Measurements from ENCODE around the gene FITM1. TPM values are rescaled to one million over a fixed set of nuclear protein-coding genes. Genes with fewer than 3 reads are reported as not detected.
A peak's percentile ranks its signal among the peaks of the same experiment; 100 is the strongest.

The FITM1 gene
- total RNA-seq, 1 donor from 2014 or later = 0.76 TPM

DNA sequence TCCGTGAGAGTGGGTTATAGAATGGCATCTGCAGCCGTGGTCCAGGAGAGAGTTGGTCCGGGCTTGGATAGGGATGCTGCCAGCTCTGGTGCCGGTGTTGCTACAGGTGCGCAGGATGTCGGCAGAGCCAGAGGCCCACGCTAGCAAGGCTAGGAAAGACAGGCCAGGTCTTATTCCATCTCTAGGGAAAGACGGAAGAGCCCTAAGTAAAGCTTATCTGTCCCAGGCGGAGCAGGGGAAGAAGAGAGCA is 5.0 kb downstream of the FITM1 start:
- DNase-seq (ENCODE audit: low spot score) (no peak), ATAC-seq (peak; percentile 0)
- intact Hi-C loops (cut with DNase I) = no loop called here

DNA sequence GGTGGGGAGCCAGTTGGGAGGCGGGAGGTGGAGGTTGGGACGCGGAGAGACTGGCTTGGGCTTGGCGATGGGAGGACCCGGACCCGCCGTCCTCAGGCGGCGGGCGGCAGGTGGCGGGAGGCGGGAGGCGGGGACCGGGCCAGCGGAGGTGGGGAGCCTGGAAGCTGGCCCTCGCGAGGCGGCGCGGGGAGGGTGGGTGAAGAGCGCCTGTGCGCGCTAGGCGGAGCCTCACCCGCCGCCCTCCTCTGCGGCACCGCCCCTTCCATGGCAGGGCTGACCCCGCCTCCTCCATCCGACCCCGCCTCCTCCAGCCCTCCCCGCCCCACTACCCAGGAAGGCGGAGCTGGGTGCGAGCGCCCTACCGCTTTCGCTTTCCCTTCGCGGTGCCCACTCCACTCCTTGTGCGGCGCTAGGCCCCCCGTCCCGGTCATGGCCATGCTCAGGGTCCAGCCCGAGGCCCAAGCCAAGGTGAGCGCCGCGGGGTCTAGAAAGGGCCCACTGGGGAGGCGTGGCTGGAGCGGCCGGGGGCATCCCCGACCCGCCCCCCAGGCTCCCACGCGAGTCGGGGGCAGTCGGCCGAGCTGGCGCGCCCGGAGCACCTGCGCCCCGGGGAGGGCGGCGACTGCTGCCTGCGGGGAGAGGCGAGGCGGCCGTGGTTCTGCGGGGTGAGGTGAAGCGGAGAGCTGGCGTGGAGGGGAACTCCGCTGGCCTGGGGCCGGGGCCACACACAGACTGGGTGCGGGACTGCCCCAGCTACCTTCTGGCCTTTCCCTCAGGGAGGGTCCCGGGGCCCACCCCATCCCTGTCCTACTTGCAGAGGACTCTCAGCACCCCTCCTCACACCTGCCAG is 5.6 kb downstream of the FITM1 start, which contains the start of gene PSME1:
Gene PSME1, plus strand, starts transcription at position 361 of the 850 bp plus-strand sequence. Its CDS starts 69 bp downstream, at position 430.
- ATAC-seq (peak; percentile 98), DNase-seq (ENCODE audit: low spot score) (peak; percentile 96)
- intact Hi-C loops (cut with DNase I) = no loop called here

DNA sequence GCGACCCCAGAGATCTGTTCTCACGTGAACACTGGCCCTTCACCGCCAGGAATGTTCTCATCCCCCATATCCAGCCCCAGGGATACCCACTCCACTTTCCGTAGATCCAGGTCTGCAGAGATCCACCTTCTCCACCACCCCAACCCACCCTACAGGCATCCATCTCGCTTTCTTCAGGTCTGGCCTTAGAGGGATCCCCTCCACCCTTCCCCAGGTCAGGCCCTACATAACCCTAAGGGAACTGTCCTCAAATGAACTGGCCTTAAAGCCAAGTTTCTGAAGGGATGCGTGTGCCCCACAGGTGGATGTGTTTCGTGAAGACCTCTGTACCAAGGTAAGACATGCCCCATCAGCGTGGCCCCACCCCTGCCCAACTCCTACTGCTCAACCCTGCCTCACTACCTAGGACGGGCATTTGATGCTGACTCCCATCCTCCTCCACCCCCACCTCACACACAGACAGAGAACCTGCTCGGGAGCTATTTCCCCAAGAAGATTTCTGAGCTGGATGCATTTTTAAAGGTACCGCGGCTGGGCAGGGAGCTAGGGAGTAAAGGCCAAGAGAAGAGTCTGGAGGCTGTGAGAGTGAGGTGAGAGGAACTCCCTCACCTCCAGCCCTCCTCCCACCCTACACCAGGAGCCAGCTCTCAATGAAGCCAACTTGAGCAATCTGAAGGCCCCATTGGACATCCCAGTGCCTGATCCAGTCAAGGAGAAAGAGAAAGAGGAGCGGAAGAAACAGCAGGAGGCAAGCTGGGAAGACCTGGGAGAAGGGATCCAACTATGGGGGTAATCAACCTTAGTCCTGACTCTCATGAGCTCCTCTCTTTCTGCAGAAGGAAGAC is 6.4 kb downstream of the FITM1 start:
- intact Hi-C loops (cut with DNase I) = no loop called here
- DNase-seq (ENCODE audit: low spot score) (no peak), ATAC-seq (no peak)

DNA sequence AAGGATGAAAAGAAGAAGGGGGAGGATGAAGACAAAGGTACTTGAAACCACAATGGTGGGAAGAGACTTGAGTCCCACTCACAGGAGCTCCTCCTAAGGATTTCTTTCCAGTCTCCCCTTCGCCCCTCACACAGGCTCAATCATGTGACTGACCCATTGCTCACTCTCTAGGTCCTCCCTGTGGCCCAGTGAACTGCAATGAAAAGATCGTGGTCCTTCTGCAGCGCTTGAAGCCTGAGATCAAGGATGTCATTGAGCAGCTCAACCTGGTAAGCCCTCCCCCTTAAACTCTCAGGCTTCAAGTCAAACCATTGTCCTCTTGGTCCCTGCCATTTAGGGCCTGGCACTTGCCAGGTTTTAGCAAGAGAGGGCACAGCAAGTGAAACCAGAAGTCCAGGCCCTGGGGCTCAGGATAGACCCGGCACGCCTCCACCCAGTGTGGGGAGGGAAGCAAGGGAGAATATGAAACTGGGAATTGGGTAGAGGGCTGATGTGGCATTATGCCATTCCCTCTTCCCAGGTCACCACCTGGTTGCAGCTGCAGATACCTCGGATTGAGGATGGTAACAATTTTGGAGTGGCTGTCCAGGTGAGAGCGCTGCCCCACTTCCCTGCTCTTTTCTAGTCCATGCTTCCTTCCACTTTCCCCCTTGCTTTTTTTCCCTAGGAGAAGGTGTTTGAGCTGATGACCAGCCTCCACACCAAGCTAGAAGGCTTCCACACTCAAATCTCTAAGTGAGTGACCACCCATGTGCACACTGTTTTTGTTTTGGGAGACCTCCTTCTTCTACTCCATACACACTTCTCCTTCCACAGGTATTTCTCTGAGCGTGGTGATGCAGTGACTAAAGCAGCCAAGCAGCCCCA is 7.3 kb downstream of the FITM1 start:
- intact Hi-C loops (cut with DNase I) = no loop called here
- no peak for DNase-seq (ENCODE audit: low spot score)
- no peak for ATAC-seq

DNA sequence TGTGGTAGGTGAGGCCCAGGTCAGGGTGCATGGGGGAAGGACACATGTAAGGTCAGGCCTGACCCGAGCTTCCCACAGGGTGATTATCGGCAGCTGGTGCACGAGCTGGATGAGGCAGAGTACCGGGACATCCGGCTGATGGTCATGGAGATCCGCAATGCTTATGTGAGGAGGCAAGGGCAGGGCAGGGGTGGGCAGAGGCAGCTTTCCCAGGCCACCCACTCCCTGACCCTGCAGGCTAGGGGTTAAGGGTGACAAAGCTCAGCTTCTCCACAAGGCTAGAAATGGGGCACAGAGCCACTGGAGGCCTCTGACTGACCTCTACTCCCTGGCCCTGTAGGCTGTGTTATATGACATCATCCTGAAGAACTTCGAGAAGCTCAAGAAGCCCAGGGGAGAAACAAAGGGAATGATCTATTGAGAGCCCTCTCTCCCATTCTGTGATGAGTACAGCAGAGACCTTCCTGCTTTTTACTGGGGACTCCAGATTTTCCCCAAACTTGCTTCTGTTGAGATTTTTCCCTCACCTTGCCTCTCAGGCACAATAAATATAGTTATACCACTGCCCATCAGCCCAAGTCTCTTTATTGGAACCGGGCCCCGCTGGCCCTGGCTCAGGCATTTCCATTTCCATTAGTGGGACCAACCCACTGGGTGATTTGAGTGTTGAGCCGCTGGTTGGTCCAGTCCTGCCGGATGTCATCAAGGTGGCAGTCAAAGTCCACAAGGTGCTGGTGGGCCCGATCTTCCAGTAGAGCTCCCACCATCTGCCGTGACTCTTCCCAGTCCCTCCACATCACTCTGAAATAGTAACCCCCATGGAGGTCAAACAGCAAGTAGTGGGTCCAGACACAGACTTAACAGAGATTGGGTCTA is 8.2 kb downstream of the FITM1 start:
- DNase-seq (ENCODE audit: low spot score) = no peak
- no peak for ATAC-seq
- intact Hi-C loops (cut with DNase I) = no loop called here

DNA sequence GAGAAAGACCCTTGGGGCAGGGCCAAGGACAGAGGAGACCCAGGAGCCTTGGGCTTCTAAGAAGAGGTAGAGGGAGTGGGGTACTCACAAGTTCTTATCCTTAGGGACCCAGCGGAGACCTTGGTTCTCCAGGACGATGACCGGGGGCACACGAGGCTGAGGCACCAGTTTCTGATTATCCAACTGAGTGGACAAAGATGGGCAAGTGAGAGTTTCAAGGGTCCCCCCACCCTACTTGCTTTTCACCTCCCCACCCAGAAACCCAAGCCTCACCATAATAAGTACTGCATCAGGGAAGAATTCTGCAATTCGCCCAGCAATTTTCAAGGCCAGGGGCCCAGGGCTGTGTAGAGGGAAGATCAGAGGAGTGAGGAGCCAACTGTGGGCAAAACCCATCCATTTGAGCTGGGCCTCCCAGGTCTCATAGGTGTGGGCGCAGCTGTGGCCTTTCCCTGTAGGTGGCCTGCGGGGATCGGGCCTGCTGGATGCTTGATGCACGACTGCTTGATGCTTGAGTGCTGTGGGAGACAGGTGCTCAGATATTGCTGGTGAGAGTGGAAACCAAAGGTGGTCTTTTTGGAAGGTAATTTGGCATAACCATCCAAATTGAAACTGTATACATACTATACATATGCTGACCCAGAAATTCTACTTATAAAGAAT is 8.9 kb downstream of the FITM1 start:
- intact Hi-C loops (cut with DNase I) = no loop called here
- no peak for ATAC-seq
- DNase-seq (ENCODE audit: low spot score) = no peak

DNA sequence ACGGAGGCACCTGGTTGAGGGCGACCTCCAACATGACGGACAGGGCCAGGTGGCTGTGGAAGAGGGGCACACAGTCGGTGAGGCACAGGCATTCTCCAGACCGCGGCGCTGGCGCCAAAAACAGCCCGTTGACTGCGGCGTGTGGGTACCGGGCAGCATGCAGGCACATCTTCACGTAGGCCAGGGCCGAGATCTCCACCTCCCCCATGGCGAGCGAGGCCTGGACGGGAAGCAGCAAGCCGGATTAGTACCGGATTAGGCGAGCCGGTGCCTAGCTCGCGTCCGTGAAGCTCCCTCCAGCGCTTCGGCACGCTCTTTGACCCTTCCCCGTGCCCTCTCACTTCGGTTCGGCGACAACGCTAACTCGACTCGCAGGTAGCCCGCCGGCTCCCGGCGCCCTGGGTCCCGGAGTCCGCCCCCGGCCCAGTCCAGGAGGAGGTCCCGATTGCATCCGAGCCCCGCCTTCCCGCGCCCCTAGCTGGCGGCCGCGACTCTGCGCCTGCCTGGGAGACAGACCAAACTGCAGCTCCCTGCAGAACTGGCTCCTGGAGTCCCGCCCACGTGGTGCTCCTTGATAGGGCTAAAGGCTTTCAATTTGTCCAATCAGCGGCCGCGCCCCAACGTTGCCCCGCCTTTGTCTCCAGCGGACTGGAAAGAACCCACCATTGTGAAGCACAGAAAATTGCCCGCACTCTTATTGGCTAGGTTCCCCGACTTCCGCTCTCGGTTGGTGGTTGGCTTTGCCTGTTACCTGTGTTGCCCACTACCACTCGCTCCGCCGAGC is 10.8 kb downstream of the FITM1 start, which contains the start of gene EMC9:
Gene EMC9, minus strand, starts transcription at position 495 of the 784 bp plus-strand sequence. Its CDS starts 287 bp downstream, at position 208.
- DNase-seq (ENCODE audit: low spot score) (peak; percentile 100), ATAC-seq (peak; percentile 97)
- intact Hi-C loops (cut with DNase I) = no loop called here

DNA sequence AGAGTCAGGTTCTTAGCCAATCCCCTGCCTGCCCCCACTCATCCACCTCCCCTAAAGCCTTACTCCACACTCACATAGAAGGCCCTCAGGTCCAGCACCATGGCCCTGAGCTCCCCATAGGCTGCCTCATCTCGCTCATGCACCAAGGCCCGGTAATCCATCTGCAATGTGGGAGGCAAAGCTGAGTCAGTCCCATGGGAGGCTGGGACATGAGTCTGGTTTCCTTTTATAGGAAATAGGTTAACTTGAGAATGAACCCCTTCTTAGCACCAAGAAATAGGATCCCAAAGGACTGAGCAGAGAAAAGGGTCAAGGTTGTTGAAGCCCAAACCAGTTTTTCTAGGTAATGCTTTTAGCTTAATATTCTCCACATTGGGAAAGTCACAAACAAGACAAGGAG is 13.1 kb downstream of the FITM1 start:
- DNase-seq (ENCODE audit: low spot score) (no peak), ATAC-seq (no peak)
- intact Hi-C loops (cut with DNase I) = no loop called here

DNA sequence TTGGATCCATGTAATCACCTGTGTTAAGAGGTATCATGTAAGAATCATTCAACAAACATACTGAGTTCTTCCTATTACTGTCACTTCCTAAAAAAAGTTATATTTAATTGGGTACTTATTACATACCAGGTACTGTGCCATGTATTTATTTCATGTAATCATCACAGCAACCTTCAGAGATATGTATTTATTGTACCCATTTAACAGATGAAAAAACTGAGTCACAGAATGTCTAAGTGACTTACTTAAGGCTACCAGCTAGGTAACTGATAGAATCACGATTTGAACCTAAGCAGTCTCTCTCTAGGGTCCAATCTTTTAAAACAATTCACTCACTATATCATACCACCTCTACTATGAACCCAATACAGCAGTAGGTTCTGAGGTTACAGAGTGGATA is 14.0 kb downstream of the FITM1 start:
- intact Hi-C loops (cut with DNase I) = no loop called here
- no peak for ATAC-seq
- no peak for DNase-seq (ENCODE audit: low spot score)

DNA sequence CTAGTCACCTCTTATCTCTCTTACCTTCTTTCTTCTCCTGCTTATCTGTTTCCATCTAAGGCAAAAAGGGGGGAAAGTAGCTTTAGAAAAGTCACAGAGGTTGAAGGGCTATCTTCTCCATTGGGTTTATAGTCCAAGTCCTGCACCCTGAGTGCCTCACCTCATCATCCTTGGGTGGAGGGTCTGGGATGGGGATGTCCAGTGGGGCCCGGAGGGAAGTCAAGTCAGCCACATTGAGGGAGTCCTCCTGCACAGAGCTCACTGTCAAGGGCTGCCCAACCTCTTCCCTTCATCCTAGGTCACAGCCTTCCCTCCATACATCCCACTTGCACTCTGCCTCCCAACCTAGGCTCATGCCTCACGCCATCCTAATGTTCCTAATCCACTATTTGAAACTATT is 14.8 kb downstream of the FITM1 start:
- DNase-seq (ENCODE audit: low spot score) (no peak), ATAC-seq (no peak)
- intact Hi-C loops (cut with DNase I) = no loop called here

DNA sequence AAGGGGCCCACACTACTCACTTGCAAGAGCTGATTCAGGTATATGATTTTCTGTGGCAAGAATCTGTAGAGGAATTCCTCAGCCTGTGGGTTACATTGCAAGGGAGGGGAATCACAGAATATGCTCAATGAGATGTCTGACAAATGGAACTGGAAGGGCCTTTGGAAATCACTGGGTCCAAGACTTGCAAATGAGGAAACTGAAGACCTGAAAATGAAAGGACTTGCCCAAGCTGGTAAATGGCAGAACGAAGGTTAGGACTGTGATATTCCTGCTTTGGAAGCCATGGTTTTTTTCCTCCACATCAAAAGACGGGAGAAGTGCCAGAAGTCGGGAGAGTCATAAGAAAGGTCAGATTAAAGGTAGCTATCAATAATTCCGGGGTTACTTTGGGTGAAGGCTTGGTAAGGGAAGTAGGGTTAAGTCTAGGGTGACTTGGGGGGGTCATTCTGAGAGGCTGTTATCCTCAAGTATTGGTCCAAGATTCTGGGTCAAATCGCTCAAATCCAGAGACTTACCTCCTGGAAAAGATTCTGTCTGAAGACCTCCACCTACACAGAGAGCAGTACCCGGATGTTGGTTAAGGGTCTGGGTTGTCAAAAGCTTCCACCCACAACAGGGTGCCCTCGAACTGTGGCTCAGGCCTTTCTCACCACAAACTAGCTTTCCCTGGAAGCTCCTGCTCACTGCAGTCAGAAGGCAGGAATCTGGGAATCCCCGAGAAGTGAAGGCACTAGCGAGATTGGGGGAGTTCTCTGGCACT is 15.4 kb downstream of the FITM1 start:
- DNase-seq (ENCODE audit: low spot score) (no peak), ATAC-seq (no peak)
- intact Hi-C loops (cut with DNase I) = no loop called here

DNA sequence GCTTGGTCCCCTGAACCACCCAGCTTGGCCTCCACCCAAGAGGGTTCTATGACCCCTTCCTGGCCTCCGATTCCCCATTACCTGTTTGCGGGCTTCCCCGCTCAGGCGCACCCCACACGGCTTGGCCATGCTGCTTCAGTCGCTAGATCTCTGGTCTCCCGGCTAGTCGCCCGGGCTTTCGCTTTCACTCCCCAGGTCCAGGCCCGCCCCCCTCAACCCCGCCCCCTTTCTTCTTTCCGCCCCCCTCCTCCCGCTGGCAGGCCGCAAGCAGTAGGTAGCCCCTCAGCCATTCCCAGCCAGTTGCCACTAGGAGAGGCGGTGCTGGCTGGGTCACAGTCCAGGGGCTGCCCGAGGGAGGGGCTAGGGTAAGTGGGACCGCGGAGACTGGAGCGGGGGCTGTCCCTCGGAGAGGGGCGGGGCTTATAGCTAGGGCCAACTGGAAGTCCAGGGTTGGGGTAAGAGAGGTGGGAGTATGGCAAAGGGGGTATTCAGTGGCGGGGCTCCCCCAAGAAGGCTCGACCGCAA is 16.1 kb downstream of the FITM1 start, which contains the start of gene PSME2:
Gene PSME2, minus strand, starts transcription at position 158 of the 525 bp plus-strand sequence. Its CDS starts 29 bp downstream, at position 129.
- ATAC-seq (peak; percentile 91), DNase-seq (ENCODE audit: low spot score) (peak; percentile 95)
- intact Hi-C loops (cut with DNase I) = no loop called here

DNA sequence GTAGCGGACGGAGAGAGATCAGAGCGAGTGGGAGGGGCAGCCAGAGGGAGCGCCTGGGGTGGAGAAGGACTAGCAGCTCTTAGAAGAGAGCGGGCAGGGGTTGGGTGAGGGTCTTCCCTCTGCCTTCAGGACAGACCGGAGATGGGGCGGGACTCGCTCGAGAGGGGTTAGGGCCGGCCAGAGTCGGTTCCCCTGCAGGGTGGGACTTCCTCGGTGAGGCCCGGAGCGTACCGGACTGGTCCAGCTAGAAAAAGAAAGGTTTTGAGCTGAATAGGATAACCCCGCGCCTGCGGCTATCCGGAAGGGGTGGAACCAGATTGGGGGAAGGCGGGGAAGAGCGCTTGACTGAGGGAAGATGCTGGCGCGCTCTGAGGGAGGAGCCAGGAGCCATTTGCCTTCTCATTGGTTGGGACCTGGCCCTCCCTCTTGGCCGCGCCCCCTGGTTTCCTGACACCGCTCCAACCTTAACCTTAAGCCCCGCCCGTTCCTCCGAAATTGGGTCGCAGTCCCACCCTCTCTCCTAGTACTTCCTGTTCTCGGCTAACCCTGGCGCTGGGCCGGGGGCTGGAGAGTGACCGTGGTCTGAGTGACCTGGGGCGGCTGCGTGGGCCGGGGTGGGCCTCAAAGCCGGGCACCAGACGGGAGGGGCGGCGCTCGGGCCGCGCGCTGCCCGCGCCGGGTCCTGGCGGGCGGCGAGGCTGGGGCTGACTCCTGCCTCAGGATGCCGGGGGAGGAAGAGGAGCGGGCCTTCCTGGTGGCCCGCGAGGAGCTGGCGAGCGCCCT is 16.7 kb downstream of the FITM1 start, which contains the start of gene RNF31:
Gene RNF31, plus strand, starts transcription at position 521 of the 783 bp plus-strand sequence. Its CDS starts 201 bp downstream, at position 722.
- ATAC-seq = peak; percentile 97
- DNase-seq (ENCODE audit: low spot score) = peak; percentile 99
- intact Hi-C loops (cut with DNase I) = no loop called here

DNA sequence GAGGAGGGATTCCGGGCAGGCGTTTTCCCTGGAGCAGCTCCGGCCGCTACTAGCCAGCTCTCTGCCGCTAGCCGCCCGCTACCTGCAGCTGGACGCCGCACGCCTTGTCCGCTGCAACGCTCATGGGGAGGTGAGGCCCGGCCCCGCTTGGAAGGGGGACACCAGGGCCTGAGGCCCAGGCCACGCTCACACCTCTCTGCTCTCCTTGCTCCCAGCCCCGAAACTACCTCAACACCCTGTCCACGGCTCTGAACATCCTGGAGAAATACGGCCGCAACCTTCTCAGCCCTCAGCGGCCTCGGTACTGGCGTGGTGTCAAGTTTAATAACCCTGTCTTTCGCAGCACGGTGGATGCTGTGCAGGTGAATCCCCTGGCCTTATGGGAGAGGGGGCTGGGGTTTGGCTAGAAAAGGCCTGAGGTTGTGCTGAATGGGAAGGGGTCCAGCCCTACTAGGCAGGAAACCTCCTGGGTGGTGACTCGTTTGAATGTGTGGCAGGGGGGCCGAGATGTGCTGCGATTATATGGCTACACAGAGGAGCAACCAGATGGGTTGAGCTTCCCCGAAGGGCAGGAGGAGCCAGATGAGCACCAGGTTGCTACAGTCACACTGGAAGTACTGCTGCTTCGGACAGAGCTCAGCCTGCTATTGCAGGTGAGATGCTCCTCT is 17.4 kb downstream of the FITM1 start:
- intact Hi-C loops (cut with DNase I) = no loop called here
- DNase-seq (ENCODE audit: low spot score) (no peak), ATAC-seq (no peak)
